ENCODE measurements around the gene SDF2. TPM values are rescaled to one million over a fixed set of nuclear protein-coding genes. Genes with fewer than 3 reads are reported as not detected.

Gene SDF2
- total RNA-seq, result 10 to 100 TPM; 20.3 to 38.3 (median 34.6) TPM

GRCh38 chr17:28661635-28662526 lies at the start of gene SDF2, which contains the start of gene SUPT6H:
Gene SDF2, minus strand, starts transcription at chr17:28661906. Its CDS starts 30 bp downstream, at chr17:28661876.
Gene SUPT6H, plus strand, starts transcription at chr17:28662205. Its CDS starts 11,197 bp downstream, at chr17:28673402.
- Histone ChIP-seq H3K4me1 (peaks cover 0 to 62% (median 35%) of the 10 kb centered on the region in 3 donors), H3K27ac (peak within 1 kb of the TSS; percentile 93 to 99 (median 99)), H3K9me3 (no peaks in the 10 kb centered on the region), H3K4me3 (peak within 1 kb of the TSS; percentile 52 to 92 (median 89)), H3K27me3 (no peaks in the 10 kb centered on the region), H3K36me3 (peaks cover 0 to 62% (median 6%) of the 10 kb centered on the region in 3 donors)
- WGBS, 2 donors, result 0% methylated on average over 14 to 40 of the region's 66 CpGs
- intact Hi-C loops (cut with DNase I), result no loop called here
- peak in 3 of 4 donors; percentile 45 to 90 (median 69) for TF ChIP-seq POLR2A (IDR thresholded peaks at IDR 0.05)
- TF ChIP-seq CTCF (IDR thresholded peaks at IDR 0.05), result no peak
- peak; percentile 63 for DNase-seq

GRCh38 chr17:28710861-28711722 lies 49.4 kb upstream of the SDF2 start:
- peaks cover 0 to 25% (median 0%) of the 10 kb centered on the region in 3 donors for H3K36me3 ChIP-seq
- 0 to 1% methylated on average over 22 to 46 of the region's 74 CpGs for WGBS, 2 donors
- TF ChIP-seq POLR2A (IDR thresholded peaks at IDR 0.05), result peak in 3 of 4 donors; percentile 12 to 73 (median 70)
- TF ChIP-seq CTCF (IDR thresholded peaks at IDR 0.05), result no peak
- peak overlapping the region; percentile 56 to 79 (median 72) for H3K4me3 ChIP-seq
- peak overlapping the region; percentile 88 to 92 (median 90) for H3K27ac ChIP-seq
- intact Hi-C loops (cut with DNase I), result no loop called here
- peaks cover 10 to 45% (median 14%) of the 10 kb centered on the region in 3 donors for H3K4me1 ChIP-seq
- DNase-seq, result peak; percentile 48
- H3K9me3 ChIP-seq, result no peaks in the 10 kb centered on the region
- no peaks in the 10 kb centered on the region for H3K27me3 ChIP-seq

- 86 to 89% methylated on average over 2 of the region's 2 CpGs for WGBS, 2 donors
- Histone ChIP-seq H3K9me3 (no peaks in the 10 kb centered on the region), H3K4me3 (no peak overlapping the region), H3K4me1 (peaks cover 10 to 33% (median 13%) of the 10 kb centered on the region in 3 donors), H3K27ac (no peak overlapping the region), H3K27me3 (no peaks in the 10 kb centered on the region), H3K36me3 (peaks cover 6 to 37% (median 9%) of the 10 kb centered on the region in 3 donors)
- no peak for TF ChIP-seq POLR2A (IDR thresholded peaks at IDR 0.05)
- TF ChIP-seq CTCF (IDR thresholded peaks at IDR 0.05), result no peak
- DNase-seq, result no peak
- intact Hi-C loops (cut with DNase I), result no loop called here
Observed at GRCh38 chr17:28707339-28707720, 45.6 kb upstream of the SDF2 start.

DNA sequence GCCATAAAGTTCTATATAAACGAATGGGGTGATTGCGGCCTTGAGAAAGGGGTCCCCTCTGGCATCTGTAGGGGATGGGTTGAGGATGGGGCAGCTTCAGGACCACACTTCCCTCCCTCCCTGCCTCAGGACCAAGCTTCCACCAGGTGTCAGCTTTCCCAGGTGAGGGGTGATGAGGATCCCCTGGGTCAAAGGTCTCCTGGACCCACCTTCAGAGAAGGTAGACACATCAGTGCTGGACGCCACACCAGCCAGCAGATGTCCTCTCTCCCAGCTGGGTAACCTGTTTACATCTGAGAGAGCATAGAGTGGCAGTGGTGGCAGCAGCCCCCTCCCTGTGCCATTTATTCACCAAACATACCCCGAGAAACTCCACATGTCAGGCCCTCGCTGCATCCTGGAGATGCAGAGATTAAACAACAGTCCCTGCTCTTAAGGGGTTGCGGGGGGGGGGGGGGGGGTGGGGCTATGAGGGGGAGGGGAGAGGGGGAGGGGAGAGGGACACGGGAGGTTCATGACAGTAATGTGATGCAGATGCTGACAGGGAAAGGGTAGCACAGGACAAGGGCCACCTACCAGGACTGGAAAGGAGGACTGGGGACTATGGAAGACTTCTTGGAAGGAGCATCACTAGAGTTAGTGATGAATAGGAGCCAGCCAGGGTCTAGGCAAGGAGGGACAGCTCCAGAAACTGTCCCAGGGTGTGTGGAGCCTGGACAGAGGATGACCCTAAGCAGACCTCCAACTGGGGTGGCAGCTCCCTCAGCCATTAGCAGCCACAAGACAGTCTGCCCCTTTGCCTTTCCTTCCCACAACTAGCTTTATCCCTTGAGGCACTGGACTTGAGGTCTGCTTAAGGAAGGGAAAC lies 45.0 kb upstream of the SDF2 start:
- TF ChIP-seq POLR2A (IDR thresholded peaks at IDR 0.05) (no peak), CTCF (IDR thresholded peaks at IDR 0.05) (no peak)
- Histone ChIP-seq H3K4me1 (peaks cover 6 to 27% (median 8%) of the 10 kb centered on the region in 3 donors), H3K27ac (no peak overlapping the region), H3K4me3 (no peak overlapping the region), H3K36me3 (peaks cover 6 to 44% (median 14%) of the 10 kb centered on the region in 3 donors), H3K27me3 (no peaks in the 10 kb centered on the region), H3K9me3 (no peaks in the 10 kb centered on the region)
- 68 to 85% methylated on average over 3 of the region's 7 CpGs for WGBS, 2 donors
- intact Hi-C loops (cut with DNase I), result no loop called here
- no peak for DNase-seq

All from esophagus squamous epithelium (tissue), 5 donors.